SK-N-SH treated with all-trans-retinoic acid at 6 μM for 48 hours (cell line): ENCODE measurements around the gene STEAP3.

Experiments
- ATAC-seq: fragments of 200-7000 bp; cut with Tn5 transposase; 3 replicates; pipeline ENCODE4 v1.9.1; 2020; ENCODE audit warnings: mild to moderate bottlenecking, moderate library complexity
- ARNTL ChIP-seq: fragments of 450-650 bp; formaldehyde crosslinking; IDR thresholded peaks from 2 replicates; pipeline ENCODE4 v1.5.0; 2020; ENCODE audit warnings: low read depth, mild to moderate bottlenecking, moderate library complexity, borderline replicate concordance
- BACH2 ChIP-seq: fragments of 250-450 bp; sonication (Bioruptor Pico); IDR thresholded peaks from 2 replicates; pipeline ENCODE4 v1.9.0; 2021; ENCODE audit warnings: mild to moderate bottlenecking, borderline replicate concordance
- CSDC2 ChIP-seq: fragments of 250-450 bp; sonication (Bioruptor Pico); IDR thresholded peaks from 2 replicates; pipeline ENCODE4 v1.5.0; 2020; ENCODE audit warnings: mild to moderate bottlenecking, moderate library complexity
- CSRNP3 ChIP-seq: fragments of 250-450 bp; sonication (Bioruptor Pico); IDR thresholded peaks from 2 replicates; pipeline ENCODE4 v1.5.1; 2021; ENCODE audit warnings: mild to moderate bottlenecking, moderate library complexity
- ESRRG ChIP-seq: fragments of 250-450 bp; sonication (Bioruptor Pico); IDR thresholded peaks from 2 replicates; pipeline ENCODE4 v1.6.1; 2021; ENCODE audit warnings: mild to moderate bottlenecking
- GLIS3 ChIP-seq: fragments of 250-450 bp; sonication (Bioruptor Pico); IDR thresholded peaks from 2 replicates; pipeline ENCODE4 v1.5.0; 2020; ENCODE audit warnings: mild to moderate bottlenecking, moderate library complexity
- ISL1 ChIP-seq: fragments of 250-450 bp; sonication (Bioruptor Pico); IDR thresholded peaks from 2 replicates; pipeline ENCODE4 v2.1.2; 2022; ENCODE audit warnings: mild to moderate bottlenecking, moderate library complexity
- OSR1 ChIP-seq: fragments of 250-450 bp; sonication (Bioruptor Pico); IDR thresholded peaks from 2 replicates; pipeline ENCODE4 v1.8.0; 2022; ENCODE audit warnings: moderate library complexity, mild to moderate bottlenecking, inconsistent platforms
- PATZ1 ChIP-seq: fragments of 250-450 bp; sonication (Bioruptor Pico); IDR thresholded peaks from 2 replicates; pipeline ENCODE4 v1.8.0; 2020; ENCODE audit warnings: mild to moderate bottlenecking, moderate library complexity, borderline replicate concordance
- POU6F1 ChIP-seq: fragments of 250-450 bp; sonication (Bioruptor Pico); IDR thresholded peaks from 2 replicates; pipeline ENCODE4 v1.8.0; 2021; ENCODE audit warnings: low read depth, mild to moderate bottlenecking, moderate library complexity, borderline replicate concordance
- PPARA ChIP-seq: fragments of 250-450 bp; sonication (Bioruptor Pico); IDR thresholded peaks from 2 replicates; pipeline ENCODE4 v1.5.0; 2020; ENCODE audit warnings: mild to moderate bottlenecking, borderline replicate concordance
- RARB ChIP-seq: fragments of 250-450 bp; sonication (Bioruptor Pico); IDR thresholded peaks from 2 replicates; pipeline ENCODE4 v1.8.0; 2021; ENCODE audit warnings: mild to moderate bottlenecking, moderate library complexity
- SNAI2 ChIP-seq: fragments of 250-450 bp; sonication (Bioruptor Pico); IDR thresholded peaks from 2 replicates; pipeline ENCODE4 v1.5.0; 2020; ENCODE audit warnings: mild to moderate bottlenecking, moderate library complexity
- TCF4 ChIP-seq: fragments of 250-450 bp; sonication (Bioruptor Pico); IDR thresholded peaks from 2 replicates; pipeline ENCODE4 v1.8.0; 2021; ENCODE audit warnings: mild to moderate bottlenecking, moderate library complexity, borderline replicate concordance
- ZC3H10 ChIP-seq: fragments of 250-450 bp; sonication (Bioruptor Pico); IDR thresholded peaks from 2 replicates; pipeline ENCODE4 v1.5.1; 2021; ENCODE audit warnings: mild to moderate bottlenecking, moderate library complexity
- ZFP3 ChIP-seq: fragments of 250-450 bp; sonication (Bioruptor Pico); IDR thresholded peaks from 2 replicates; pipeline ENCODE4 v1.5.0; 2020; ENCODE audit warnings: mild to moderate bottlenecking, moderate library complexity
- ZFP30 ChIP-seq: fragments of 450-650 bp; formaldehyde crosslinking; IDR thresholded peaks from 2 replicates; pipeline ENCODE4 v1.5.0; 2022; ENCODE audit warnings: mild to moderate bottlenecking, moderate library complexity
- ZNF565 ChIP-seq: fragments of 450-650 bp; formaldehyde crosslinking; conservative IDR thresholded peaks from 2 replicates; pipeline ENCODE4 v1.5.0; 2020; ENCODE audit warnings: low read depth, mild to moderate bottlenecking, moderate library complexity
- ZNF8 ChIP-seq: fragments of 450-650 bp; formaldehyde crosslinking; IDR thresholded peaks from 2 replicates; pipeline ENCODE4 v1.5.0; 2020; ENCODE audit warnings: mild to moderate bottlenecking, moderate library complexity
- TF ChIP-seq, protein P1 (sequence below): fragments of 250-450 bp; sonication (Bioruptor Pico); IDR thresholded peaks from 2 replicates; pipeline ENCODE4 v1.5.1; 2020; ENCODE audit warnings: low read depth, mild to moderate bottlenecking, moderate library complexity

The STEAP3 gene

DNA sequence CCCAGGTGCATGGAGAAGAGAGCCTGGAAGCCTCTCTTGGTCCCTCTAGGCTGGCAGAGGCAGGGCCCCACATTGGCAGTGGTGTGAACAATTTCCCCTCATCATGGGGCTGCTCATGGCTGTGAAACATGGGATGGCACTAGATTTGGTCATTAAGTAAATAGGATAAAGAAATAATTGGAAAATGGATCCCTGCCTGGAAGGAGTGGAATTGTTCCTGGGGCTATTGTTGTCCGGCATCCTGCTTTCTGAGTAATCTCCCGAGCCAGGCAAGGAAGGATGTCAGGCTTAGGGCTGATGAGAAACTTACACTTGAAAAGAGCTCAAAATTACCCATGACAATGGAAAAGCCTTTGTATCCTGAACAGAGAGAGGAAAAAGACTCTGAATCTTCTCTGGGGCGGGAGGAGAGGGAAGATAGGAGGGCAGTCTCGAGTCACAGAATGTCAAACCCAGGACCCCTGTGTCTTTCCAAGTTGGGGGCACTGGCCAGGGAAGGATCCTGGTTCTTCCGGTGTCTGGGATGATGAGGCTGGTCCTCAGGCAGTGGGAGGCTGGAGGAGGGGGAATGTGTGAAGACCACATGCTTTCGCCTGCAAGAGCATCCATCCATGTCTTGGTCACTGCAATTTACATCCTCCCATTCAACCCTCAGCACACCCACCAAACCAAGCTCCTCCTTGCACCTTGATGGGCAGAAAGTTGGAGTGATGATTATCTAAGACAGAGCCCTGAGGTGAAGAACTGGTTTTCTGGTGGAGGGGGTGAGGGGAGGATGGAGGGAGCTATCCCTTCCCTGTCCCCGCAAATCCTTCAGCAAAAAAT, 27.1 kb upstream of the STEAP3 start:
- no peak for ATAC-seq
- TF ChIP-seq GLIS3 (CRISPR knock-in tag), result no peak

- TF ChIP-seq OSR1 (no peak), ZC3H10 (CRISPR knock-in tag) (no peak), TCF4 (no peak), CSRNP3 (CRISPR knock-in tag) (no peak), ISL1 (no peak), SNAI2 (CRISPR knock-in tag) (no peak), ZFP30 (CRISPR knock-in tag) (no peak), ZFP3 (no peak), ZNF565 (CRISPR knock-in tag) (no peak), RARB (CRISPR knock-in tag) (no peak), PPARA (CRISPR knock-in tag) (no peak), CSDC2 (no peak), BACH2 (CRISPR knock-in tag) (no peak)
- TF ChIP-seq, protein P1, sequence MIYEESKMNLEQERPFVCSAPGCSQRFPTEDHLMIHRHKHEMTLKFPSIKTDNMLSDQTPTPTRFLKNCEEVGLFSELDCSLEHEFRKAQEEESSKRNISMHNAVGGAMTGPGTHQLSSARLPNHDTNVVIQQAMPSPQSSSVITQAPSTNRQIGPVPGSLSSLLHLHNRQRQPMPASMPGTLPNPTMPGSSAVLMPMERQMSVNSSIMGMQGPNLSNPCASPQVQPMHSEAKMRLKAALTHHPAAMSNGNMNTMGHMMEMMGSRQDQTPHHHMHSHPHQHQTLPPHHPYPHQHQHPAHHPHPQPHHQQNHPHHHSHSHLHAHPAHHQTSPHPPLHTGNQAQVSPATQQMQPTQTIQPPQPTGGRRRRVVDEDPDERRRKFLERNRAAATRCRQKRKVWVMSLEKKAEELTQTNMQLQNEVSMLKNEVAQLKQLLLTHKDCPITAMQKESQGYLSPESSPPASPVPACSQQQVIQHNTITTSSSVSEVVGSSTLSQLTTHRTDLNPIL (CRISPR knock-in tag), result no peak
- TF ChIP-seq, all 23 proteins: peak for 0
These were observed 26.6 kb upstream of the STEAP3 start for GRCh38 chr2:119197126-119197405.

DNA sequence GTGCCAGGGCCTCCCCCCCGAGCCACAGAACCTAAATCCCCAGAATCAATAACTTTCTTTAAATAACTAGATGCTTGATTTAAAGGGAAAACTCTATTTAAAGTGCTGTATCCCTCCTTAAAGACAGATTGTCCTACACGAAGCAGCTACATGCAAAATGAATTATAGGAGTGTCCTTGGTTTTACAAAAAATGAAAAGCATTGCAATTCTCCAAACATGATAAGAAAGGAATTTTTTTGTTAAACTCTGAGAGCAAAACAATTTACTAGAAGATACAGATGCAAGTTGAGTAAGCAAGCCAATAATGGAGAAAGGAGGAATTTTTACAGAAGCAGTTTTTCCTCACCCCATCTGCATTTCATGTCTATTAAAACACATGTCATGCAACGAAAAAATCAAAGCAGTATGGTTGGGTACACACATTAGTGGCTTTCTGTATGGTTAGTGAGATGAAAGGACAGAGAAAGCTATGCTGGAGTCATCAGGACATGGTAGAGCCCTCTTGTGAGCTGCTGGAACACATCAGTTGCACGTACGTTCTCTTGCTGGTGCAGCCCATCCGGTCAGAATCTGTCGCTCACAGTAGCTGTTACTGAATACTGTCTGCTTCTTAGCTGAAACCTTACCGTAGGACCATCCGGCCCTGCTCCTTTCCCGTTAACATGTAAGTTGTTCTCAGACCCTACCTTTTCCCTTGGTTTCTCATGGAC, 25.9 kb upstream of the STEAP3 start:
- TF ChIP-seq ZNF565 (CRISPR knock-in tag) (no peak), ARNTL (CRISPR knock-in tag) (no peak), SNAI2 (CRISPR knock-in tag) (no peak), PPARA (CRISPR knock-in tag) (no peak), ZC3H10 (CRISPR knock-in tag) (no peak), BACH2 (CRISPR knock-in tag) (no peak), ZNF8 (CRISPR knock-in tag) (no peak), GLIS3 (CRISPR knock-in tag) (no peak), POU6F1 (CRISPR knock-in tag) (no peak), CSDC2 (no peak), TCF4 (no peak), ZFP30 (CRISPR knock-in tag) (no peak)
- TF ChIP-seq, protein P1 (CRISPR knock-in tag), result no peak
- no peak for ATAC-seq

More at GRCh38 chr2:119197126-119197405, 26.6 kb upstream of the STEAP3 start:
- no peak for ATAC-seq

GRCh38 chr2:119198240-119198840, 25.3 kb upstream of the STEAP3 start:
- ATAC-seq, result no peak; the same call in 2 of the 3 replicates
- TF ChIP-seq POU6F1 (CRISPR knock-in tag) (no peak), GLIS3 (CRISPR knock-in tag) (no peak), ZFP3 (no peak), ESRRG (CRISPR knock-in tag) (no peak), ZC3H10 (CRISPR knock-in tag) (no peak), SNAI2 (CRISPR knock-in tag) (no peak), CSRNP3 (CRISPR knock-in tag) (no peak), TCF4 (no peak), PATZ1 (CRISPR knock-in tag) (no peak)
